ENCODE measurements around the gene CXCR4.
A peak's percentile ranks its signal among the peaks of the same experiment; 100 is the strongest.

The CXCR4 gene

DNA sequence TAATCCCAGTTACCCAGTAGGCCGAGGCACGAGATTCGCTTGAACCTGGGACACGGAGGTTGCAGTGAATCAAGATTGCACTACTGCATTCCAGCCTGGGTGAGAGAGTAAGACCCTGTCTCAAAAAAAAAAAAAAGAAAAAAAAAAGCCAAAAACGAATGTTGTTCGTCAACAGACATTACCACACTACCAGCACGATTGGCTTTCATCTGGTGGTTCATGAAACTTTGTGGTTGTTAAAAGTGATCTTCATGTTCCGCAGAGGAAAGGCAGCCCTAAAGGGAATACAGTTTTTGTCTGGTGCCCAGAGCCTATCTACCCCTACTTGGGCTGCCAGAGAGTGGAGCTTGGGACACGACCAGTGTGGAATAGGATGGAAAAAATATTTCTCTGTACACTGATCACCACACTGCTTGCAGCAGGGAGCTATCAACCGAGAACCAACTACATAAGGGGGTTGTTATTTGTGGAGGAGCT, 13.6 kb upstream of the CXCR4 start:
- DNase-seq: no peak

- DNase-seq: no peak
These were observed 12.6 kb upstream of the CXCR4 start for GRCh38 chr2:136130511-136130910.

- no peak for DNase-seq
These were observed 12.1 kb upstream of the CXCR4 start for GRCh38 chr2:136130045-136130444.

- no peak for DNase-seq
These were observed 11.7 kb upstream of the CXCR4 start for GRCh38 chr2:136129601-136130000.

GRCh38 chr2:136128905-136129304, 11.0 kb upstream of the CXCR4 start:
- no peak for DNase-seq

DNA sequence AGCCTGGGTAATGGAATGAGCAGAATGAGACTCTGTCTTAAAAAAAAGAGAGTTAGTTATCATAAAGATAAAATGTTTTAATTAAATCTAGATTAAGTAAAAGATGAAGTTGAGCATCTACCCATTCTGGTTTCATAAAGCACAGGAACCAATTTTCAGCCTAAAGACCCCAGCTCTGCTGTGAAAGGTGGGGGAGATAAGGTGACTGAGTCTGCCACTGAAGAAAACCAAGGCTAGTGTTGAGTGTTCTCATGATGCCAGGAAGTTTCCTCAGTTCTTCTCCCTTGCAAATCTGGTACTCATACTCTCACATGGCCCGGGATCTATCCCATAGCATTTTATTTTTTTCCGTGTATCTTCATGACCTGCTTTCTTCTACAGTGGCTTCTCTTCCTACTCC, 10.4 kb upstream of the CXCR4 start:
- no peak for DNase-seq

- DNase-seq: no peak
These were observed 9.4 kb upstream of the CXCR4 start for GRCh38 chr2:136127356-136127755.

GRCh38 chr2:136126421-136126926, 8.5 kb upstream of the CXCR4 start:
- no peak for DNase-seq

- no peak for DNase-seq
These were observed 8.1 kb upstream of the CXCR4 start for GRCh38 chr2:136126021-136126420.

DNA sequence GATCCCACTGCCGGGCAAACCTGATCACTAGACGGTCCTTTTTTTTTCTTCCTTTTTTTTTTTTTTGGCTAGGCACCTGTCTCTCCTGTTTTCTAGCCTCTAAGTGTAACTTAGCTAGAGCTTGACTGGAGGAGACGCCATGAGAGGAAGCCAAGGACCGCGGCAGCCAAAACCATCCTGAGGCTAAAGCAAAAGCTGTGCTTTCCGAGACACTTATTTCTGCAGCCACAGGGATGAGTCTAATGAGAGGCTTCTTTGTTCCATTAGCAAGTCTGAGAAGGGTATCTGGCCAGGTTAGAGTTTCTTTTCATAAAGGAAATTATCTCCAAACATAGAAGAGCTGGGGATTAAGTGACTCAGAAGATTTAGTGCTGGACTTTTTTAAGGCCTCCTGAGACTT, 7.3 kb upstream of the CXCR4 start:
- no peak for DNase-seq

DNA sequence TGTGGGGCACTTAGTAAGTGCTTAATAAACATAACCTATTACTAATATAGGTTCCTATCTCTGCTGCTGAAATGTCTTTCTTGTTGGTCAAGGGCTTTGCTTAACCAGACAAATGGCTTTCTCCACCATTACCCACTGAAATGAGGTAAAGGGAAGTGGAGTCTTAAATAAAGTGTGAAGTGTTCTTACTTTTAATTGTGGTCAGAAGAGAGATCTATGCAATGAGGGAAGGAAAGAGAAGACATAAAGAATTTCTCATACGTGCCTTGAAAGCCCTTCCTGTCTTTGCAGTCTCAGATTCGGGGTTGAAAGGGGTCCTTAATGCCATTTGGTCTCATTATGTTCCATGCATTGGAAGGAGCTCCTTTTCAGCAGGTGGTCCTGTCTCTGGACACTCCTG, 6.9 kb upstream of the CXCR4 start:
- no peak for DNase-seq

- no peak for DNase-seq
These were observed 4.7 kb upstream of the CXCR4 start for GRCh38 chr2:136122661-136123060.

- DNase-seq: no peak
These were observed 3.4 kb upstream of the CXCR4 start for GRCh38 chr2:136121204-136121910.

DNA sequence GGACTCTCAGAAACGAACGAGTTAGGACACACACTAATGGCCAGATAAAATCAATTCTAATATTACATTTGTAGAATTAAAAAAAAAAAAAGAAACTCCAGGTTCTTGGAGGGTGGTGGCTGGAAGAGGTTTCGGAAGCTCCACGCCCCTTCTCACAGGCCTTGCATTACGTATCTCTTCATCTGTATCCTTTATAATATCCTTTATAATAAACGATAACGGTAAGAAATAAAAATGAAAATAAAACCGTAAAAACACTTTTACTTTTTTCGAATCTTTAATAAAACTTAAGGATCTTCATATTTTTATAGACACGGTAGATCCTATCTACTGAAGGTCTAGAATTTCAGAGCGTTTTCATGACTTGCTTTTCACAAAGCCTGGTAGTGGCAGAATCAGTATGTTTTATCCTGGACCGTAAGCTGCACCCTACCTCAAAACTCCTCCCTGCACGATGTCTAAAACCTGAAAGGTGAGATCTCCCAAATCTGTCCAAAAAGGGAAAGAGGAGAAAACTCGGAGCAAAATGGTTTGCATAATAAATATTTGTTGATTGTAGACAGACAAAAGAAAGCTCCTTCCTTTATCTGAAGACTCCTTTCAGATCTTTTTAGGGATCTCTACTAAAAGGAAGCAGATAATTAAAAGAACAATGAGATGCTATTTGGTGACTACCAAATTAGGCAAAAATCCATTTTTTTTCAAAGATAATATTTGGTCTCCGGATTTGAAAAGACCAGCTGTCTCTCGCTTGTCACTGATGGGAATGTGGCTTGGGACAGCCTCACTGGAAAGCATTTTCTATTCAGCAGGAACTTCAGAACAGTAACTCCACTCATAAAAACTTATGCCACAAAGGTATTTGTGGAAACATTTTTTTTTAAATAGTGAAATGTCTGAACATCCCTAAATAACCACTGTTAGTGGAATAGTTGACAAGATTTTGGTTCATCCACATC, 2.0 kb upstream of the CXCR4 start:
- DNase-seq: no peak

- DNase-seq: no peak
These were observed 1.1 kb upstream of the CXCR4 start for GRCh38 chr2:136118819-136119716.

DNA sequence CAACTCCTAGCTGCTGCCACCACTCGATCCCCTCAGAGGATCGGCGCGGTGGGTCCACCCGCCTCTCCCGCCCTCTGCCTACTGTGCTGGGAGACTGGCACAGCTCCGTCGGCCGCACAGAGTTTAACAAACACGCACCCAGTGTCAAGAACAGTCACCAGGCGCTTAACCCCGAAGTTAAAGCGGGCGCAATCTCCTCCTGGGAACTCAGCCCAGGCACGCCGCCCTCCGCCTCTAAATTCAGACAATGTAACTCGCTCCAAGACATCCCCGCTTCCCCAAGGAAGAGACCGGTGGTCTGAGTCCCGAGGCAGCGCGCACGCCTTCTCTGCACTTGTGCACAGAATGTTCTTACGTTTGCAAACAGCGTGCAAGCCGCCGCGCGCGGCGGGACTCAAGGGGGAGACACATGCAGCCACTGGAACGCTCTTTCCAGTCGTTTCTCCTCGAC, 533 bp downstream of the CXCR4 start:
- DNase-seq: peak; percentile 5 to 57

GRCh38 chr2:136116813-136117390, 1.0 kb downstream of the CXCR4 start:
- no peak for DNase-seq

GRCh38 chr2:136116151-136116812, 1.7 kb downstream of the CXCR4 start:
- DNase-seq: peak in 1 of 2 experiments; percentile 31

DNA sequence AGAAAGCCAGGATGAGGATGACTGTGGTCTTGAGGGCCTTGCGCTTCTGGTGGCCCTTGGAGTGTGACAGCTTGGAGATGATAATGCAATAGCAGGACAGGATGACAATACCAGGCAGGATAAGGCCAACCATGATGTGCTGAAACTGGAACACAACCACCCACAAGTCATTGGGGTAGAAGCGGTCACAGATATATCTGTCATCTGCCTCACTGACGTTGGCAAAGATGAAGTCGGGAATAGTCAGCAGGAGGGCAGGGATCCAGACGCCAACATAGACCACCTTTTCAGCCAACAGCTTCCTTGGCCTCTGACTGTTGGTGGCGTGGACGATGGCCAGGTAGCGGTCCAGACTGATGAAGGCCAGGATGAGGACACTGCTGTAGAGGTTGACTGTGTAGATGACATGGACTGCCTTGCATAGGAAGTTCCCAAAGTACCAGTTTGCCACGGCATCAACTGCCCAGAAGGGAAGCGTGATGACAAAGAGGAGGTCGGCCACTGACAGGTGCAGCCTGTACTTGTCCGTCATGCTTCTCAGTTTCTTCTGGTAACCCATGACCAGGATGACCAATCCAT, 2.7 kb downstream of the CXCR4 start:
- DNase-seq: no peak

DNA sequence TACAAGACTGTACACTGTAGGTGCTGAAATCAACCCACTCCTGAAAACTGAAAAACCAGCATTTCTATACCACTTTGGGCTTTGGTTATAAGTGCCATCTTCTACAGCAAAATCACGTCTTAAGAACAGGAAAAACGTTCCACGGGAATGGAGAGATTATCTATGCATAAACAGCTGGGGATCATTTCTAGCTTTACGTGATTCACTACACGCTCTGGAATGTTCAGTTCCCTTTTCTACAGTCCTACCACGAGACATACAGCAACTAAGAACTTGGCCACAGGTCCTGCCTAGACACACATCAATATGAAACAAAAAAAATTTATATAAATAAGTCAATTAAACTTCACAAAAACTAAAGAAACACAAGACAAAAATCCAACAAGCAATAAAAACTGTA, 3.6 kb downstream of the CXCR4 start:
- DNase-seq: no peak

Data from SW 1271 (cell line).